SKM-1 (cell line): ENCODE measurements around the gene FOLR2.
"Not testable (repeated sequence)": the region's sequence is repeated elsewhere in the genome, so short reads cannot be mapped to it uniquely, and the experiment has no call there.

ENCODE experiments used
- DNase-seq: peaks from one replicate; lab custom pipeline; 2025; ENCODE audit not compliant: unreplicated experiment; lab: John Stamatoyannopoulos, UW

The FOLR2 gene

DNA sequence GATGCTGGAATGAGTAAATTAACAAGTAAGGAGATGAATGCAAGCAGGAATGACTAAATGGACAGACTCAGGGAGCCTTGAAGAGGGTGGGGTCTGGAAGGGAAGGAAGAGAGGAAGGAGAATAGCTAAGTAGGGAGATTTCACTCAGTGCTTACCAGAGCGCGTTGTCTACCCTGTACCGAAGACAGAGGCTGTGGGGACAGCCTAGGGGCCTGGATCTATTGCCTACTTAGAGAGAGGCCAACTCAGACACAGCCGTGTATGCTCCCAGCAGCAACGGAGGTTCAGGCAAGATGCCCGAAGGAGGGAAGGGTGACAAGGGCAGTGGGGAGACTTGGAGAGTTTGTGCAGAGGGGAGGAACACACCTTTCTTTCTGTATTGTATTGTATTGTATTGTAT lies at the start of gene FOLR2:
Gene FOLR2, plus strand, starts transcription at position 157 of the 400 bp plus-strand sequence. CDS start 1,791 bp downstream, outside the sequence.
- no peak for DNase-seq

DNA sequence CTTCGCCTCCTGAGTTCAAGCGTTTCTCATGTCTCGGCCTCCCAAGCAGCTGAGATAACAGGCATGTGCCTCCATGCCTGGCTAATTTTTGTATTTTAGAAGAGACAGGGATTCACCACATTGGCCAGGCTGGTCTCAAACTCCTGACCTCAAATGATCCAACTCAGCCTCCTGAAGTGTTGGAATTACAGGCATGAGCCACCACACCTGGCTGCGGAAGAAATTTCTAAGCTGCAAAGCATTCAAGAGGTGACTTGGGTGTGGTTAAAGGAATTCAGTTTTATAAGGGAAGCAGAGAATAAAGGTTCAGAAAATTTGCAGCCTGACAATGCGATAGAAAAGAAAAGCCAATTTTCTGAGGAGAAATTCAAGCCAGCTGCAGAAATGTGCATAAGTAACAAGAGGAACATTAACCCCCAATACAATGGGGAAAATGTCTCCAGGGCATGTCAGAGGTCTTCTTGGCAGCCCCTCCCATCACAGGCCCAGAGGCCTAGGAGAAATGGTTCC lies 47.5 kb upstream of the FOLR2 start:
- DNase-seq: not testable (repeated sequence)

DNA sequence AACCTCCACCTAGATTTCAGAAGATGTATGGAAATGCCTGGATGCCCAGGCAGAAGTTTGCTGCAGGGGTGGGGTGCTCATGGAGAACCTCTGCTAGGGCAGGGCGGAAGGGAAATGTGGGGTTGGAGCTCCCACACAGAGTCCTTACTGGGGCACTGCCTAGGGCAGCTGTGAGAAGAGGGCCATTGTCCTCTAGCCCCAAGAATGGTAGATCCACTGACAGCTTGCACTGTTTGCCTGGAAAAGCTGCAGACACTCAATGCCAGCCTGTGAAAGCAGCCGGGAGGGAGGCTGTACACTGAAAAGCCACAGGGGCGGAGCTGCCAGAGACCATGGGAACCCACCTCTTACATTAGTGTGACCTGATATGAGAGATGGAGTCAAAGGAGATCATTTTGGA lies 46.8 kb upstream of the FOLR2 start:
- not testable (repeated sequence) for DNase-seq

DNA sequence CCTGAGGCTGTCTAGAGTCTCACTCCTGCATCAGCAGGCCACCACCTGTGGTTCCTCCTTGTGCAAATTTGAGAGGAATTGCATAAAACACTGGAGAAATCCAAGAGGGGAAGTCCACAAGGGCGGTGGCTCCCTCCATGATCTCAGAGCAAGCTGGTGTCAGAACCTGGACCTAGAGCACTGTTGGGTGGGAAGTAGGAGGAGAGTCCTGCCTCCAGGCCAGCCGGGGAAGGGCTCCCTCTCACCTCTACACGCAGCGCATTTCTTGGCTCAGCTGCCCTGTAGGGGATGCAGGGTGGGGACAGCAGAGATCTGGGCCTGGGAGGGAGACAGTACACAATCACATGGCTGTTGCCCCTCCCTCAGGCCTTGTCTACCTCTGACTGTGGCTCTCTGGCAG lies 44.6 kb upstream of the FOLR2 start:
- DNase-seq: not testable (repeated sequence)

DNA sequence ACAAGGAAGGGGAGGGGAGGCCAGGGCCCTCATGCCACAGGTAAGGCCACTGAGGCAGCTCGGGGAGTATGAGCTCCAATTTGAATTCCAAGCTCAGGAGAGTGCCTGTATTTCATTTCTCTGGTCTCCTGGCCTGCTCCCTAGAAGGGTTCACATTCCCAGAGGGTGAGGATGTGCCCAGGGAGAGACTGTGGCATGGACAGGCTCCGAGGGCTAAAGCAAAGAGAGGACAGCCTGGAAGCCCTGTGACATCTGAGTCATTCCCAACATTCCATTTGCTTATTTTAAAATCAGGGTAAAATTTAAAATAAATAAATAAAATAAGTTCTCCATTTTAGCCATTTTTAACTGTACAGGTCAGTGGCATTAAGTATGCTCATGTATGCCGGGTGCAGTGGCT lies 43.3 kb upstream of the FOLR2 start:
- DNase-seq: no peak

DNA sequence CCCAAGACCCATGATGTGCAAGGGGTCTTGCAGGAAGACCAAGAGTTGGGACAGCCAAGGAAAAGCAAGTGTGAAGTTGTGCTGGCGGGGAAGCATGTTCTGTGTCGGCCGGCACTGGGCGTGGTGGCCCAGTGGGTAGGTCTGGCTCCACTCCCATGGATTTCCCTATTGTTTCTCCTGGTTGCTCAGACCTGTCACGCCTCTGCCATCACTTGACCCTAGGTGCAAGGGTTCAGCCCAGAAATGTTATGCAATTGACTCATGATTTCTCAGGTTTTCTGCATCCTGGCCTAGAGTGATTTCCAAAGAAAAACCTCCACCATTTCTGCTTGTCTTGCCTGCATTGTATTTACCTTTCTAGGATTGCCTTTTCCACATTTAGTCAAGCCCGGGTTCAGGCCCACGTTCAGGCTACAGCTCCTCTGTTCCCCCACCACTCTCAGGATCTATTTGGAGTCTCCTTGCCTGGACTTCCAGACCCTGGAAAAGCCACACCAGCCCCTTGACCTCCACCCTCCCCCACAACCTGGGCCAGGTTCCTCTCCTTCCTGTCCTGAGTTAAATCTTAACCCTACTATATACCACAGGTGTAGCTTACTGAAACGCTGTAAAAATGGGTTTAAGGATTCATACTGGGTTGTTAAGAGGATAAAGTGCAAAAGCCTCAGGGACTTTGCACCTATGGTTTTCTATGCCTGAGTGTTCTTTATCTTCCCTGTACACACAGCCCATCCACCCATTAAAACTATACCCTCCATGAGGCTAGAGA lies 42.1 kb upstream of the FOLR2 start:
- DNase-seq: no peak

DNA sequence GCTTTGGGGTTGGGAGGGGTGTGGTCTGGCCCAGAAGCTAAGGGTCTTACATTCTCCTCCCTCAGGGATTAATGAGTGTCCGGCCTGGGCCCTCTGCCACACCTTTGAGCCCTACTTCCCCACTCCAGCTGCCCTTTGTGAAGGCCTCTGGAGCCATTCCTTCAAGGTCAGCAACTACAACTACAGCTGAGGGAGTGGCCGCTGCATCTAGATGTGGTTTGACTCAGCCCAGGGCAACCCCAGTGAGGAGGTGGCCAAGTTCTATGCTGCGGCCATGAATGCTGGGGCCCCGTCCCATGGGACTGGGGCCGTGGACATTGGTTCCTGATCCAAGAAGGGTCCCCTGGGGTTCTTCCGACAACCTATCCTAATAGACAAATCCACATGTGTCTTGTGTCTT lies 38.9 kb upstream of the FOLR2 start:
- no peak for DNase-seq

DNA sequence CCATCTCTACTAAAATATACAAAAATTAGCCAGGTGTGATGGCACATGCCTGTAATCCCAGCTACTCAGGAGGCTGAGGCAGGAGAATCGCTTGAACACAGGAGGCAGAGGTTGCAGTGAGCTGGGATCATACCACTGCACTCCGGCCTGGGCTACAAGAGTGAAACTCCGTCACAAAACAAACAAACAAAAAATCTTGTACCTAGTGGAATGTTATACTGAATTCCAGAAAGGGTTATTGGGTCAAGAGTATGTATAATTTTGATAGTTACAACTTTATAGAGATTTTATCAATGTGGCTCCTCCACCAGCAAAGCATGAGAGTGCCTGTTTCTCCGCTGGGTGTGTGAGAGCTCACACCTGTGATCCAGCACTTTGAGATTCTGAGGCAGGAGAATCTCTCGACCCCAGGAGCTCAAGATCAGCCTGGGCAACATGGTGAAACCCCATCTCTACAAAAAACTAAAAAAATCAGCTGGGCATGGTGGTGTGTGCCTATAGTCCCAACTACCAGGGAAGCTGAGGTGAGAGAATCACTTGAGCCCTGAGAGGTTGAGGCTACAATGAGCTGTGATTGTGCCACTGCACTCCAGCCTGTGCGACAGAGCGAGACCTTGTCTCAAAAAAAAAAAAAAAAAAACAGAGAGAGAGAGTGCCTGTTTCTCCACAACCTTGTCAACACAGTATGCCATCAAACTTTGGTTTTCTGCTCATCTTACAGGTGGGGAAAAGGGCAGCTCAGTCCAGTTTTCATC lies 37.4 kb upstream of the FOLR2 start:
- no peak for DNase-seq

DNA sequence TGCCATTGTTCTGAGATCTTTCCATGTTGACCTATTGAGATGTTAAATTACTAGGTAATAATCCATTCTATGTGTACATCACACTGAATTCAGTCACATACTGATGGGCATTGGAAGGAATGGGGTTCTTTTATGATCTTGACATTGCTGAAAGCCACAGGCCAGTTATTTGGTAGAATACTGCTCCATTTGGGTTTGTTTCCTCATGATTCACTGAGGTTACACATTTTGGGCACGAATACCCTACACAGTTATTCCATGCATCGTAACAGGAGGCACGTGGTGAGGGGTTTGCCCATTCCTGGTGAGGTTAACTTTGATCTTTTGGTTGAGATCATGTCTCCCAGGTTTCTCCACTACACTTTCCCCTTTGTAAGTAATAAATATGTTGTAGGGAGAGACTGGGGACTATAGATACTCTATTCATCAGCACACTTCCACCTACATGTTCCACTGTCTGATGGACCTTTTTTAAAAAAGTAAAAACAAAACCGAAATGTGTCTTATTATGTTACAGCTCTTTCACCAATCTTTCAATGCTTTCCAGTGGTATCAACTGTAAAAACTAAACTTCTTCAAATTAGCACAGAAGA lies 36.7 kb upstream of the FOLR2 start:
- no peak for DNase-seq

DNA sequence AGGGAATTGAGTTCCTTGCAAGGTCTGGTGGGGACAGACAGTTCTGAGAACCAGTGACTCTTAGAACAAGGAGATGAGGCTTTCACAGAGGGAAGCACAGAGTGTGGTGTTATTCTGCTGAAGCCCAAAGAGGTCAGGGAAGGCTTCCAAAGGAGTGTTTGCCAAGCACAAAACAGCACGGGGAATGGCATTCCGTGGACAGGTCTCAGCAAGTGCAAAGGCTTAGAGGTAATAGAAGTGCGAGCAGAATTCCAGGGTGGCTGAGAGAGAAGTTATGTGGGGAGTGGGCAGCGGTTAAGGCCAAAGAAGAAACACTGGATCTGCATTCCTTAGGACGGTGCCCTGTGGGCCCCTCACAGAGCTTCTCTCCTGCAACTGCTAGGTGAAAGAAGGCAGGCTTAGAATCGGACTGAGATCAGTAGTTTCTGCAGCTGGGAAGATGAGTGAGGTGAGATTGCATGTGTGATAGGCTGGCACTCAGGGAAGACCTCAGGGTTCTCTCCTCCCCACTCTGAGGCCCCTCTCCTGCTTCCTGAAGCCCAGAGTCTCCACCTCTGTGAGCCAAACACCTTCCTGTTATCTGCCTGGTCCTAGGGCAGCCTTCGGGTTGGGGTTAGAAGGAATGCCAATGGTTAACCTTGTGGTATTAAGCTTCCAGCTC lies 35.6 kb upstream of the FOLR2 start:
- not testable (repeated sequence) for DNase-seq

DNA sequence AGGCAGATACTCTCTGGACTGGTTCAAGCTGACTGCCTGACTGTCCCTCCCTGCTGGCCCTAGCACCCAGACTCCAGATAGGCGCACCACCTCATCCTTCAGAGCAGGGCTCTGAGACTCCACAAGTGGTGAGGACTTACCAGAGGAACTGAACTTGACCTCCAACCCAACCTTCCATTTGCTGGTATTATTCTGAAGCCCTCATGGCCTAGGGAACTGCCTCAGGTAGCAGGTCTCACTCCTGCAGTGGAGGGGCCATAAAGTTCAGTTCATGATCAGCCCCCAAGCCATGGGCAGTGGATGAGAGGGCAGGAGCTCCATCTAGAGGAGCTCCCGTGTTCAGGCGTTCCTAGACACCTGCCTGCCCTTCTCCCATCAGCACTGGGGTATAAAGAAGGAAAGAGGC lies 35.0 kb upstream of the FOLR2 start:
- not testable (repeated sequence) for DNase-seq

DNA sequence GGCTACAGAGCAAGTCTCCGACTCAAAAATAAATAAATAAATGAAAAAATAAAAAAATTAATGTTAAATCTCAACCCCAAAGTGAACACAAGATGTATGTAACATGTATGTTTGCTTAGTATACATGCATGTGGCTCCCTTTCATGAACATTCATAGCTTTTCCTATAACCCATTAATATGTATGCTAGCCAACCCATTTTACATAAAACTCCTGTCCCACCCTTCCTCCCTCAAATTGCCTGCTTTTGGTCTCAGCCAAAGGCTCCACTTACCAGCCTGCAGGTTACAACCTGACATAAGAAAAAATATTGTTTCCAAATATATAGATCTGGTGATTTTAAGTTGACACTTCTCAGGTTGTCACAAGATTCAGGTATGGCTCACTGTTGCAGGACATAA lies 28.3 kb upstream of the FOLR2 start:
- no peak for DNase-seq

DNA sequence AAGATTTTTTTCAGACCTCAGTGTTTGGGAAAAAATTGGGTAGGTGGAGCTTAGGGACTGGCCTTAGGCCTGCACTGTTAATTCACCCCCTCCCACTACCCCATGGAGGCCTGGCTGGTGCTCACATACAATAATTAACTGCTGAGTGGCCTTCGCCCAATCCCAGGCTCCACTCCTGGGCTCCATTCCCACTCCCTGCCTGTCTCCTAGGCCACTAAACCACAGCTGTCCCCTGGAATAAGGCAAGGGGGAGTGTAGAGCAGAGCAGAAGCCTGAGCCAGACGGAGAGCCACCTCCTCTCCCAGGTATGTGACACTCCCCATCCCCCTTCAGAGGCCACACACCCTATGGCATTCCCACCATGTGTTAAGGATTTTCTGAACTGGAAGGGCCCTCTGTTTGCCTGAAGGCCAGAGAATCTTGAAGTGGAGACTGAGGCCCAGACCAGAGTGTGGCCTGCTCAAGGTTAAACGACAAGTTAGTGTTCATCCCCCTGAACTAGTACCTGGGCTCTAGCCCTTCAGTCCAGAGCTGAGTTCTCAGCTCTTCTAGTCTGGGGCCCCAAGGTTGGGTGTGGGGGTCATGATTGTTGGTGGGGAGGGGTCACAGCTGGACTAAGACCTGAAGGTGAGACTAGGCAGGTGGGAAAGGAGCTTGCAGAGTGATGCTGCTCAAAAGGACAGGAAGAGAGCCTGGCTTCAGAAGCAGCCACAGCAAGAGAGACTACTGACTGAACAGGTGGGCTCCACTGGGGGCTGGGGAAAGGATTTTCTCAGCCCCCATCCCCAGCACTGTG lies 26.9 kb upstream of the FOLR2 start:
- DNase-seq: no peak

DNA sequence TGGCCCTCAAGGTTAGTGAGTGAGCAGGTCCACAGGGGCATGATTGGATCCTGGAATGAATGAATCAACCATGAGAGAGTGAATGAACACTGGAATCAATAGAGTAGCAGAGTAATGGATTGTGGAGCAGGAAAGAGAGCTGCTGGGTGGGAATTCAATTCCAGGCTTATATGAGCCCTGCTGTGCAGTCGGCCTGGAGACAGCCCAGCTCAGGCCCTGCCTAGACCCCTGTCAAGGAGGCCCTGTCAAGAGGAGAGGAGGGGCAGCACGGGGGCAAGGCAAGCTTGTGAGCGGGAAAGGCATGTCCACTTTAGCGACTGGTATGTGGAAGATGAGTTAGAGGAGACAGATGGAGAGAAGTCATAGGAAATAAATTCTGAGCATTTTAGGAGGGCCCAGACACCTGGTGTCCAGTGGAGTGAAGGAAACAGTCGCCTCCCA lies 25.9 kb upstream of the FOLR2 start:
- DNase-seq: no peak

DNA sequence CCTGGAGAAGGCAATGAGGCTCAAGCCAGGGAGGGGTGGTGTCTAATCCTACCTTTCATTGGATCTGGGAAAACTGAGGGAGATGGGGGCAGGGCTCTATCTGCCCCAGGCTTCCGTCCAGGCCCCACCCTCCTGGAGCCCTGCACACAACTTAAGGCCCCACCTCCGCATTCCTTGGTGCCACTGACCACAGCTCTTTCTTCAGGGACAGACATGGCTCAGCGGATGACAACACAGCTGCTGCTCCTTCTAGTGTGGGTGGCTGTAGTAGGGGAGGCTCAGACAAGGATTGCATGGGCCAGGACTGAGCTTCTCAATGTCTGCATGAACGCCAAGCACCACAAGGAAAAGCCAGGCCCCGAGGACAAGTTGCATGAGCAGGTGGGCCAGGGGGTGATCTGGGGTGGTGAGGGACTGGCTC lies 24.6 kb upstream of the FOLR2 start, which contains the start of gene FOLR1:
Gene FOLR1, plus strand, starts transcription at position 180 of the 421 bp plus-strand sequence. Its CDS starts 34 bp downstream, at position 214.
- no peak for DNase-seq

DNA sequence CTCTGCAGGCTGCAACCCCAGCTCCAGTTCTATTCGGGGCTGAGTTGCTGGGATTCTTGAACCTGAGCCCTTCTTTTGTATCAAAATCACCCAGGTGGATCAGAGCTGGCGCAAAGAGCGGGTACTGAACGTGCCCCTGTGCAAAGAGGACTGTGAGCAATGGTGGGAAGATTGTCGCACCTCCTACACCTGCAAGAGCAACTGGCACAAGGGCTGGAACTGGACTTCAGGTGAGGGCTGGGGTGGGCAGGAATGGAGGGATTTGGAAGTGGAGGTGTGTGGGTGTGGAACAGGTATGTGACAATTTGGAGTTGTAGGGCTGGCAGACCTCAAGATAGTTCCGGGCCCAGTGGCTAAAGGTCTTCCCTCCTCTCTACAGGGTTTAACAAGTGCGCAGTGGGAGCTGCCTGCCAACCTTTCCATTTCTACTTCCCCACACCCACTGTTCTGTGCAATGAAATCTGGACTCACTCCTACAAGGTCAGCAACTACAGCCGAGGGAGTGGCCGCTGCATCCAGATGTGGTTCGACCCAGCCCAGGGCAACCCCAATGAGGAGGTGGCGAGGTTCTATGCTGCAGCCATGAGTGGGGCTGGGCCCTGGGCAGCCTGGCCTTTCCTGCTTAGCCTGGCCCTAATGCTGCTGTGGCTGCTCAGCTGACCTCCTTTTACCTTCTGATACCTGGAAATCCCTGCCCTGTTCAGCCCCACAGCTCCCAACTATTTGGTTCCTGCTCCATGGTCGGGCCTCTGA lies 20.9 kb upstream of the FOLR2 start:
- no peak for DNase-seq

DNA sequence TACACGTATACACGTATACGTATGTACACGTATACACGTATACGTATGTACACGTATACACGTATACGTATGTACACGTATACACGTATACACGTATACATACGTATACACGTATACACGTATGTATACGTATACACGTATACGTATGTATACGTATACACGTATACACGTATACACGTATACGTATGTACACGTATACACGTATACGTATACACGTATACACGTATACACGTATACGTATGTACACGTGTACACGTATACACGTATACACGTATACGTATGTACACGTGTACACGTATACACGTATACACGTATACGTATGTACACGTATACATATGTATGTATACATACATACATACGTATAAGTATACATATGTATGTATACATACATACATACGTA lies 15.1 kb upstream of the FOLR2 start:
- DNase-seq: not testable (repeated sequence)

DNA sequence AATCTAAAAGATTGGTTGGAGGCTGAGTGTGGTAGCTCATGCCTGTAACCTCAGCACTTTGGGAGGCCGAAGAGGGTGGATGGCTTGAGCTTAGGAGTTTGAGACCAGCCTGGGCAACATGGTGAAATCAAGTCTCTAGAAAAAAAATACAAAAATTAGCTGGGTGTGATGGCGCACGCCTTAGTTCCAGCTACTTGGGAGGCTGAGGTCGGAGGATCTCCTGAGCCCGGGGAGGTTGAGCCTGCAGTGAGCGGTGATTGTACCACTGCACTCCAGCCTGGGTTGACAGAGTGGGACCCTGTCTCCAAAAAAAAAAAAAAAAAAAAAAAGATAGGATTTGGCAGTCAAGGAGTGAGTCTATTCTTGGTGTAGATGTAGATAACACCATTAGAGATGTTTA lies 14.0 kb upstream of the FOLR2 start:
- no peak for DNase-seq

DNA sequence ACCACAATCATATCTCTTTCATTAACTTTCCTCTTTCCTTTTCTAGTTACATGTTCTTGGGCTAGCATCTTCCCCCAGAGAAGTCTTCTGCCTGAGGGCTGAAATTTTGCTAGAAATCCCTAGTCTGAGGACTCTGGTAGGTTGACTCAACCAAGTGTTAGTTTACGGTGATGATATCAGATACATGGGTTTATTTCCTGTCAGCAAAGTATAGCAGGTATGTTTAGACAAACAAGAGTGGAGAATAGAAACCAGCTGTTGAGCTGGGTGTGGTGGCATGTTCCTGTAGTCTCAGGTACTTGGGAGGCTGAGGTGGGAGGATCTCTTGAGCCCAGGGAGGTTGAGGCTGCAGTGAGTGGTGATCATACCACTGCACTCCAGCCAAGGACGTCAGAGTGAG lies 13.4 kb upstream of the FOLR2 start:
- DNase-seq: no peak

DNA sequence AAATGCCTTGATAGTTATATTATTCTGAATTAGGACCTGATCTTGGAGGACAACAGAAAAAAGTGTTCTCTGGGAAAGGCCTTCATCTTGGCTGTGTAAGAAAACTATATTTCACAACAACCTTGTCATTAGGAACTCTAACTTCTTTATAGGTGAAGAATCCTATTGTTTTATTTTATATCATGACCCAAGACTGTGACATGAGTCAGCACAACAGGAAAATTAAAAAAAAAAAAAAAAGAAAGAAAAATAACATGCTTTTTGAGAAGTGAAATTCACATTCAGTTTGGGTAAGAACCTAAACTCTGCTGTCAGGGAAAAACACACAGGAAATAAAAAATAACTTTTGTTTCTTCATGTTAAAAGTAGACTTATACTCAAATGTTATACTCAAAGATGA lies 11.7 kb upstream of the FOLR2 start:
- DNase-seq: no peak
